ENCODE data around the gene TMEM129. TPM values are rescaled to one million over a fixed set of nuclear protein-coding genes. Genes with fewer than 3 reads are reported as not detected.

TMEM129 gene
- total and polyA plus RNA-seq, 12 donors: 28.1 to 45.6 (median 33.2) TPM

- ATAC-seq: no peak
- intact Hi-C loops (cut with DNase I): no loop called here
- H3K4me3 ChIP-seq: peak overlapping the region; percentile 70 to 98 (median 92)
- peaks cover 11 to 67% (median 36%) of the 10 kb centered on the region in 9 donors for H3K4me1 ChIP-seq
- H3K27me3 ChIP-seq: no peaks in the 10 kb centered on the region
- WGBS, 2 donors: 16 to 17% methylated on average over 22 of the region's 22 CpGs
- H3K36me3 ChIP-seq: peaks cover 0 to 28% (median 0%) of the 10 kb centered on the region in 9 donors
- H3K27ac ChIP-seq: peak overlapping the region; percentile 99 to 100 (median 100)
- no peak for DNase-seq
- TF ChIP-seq, protein P1, sequence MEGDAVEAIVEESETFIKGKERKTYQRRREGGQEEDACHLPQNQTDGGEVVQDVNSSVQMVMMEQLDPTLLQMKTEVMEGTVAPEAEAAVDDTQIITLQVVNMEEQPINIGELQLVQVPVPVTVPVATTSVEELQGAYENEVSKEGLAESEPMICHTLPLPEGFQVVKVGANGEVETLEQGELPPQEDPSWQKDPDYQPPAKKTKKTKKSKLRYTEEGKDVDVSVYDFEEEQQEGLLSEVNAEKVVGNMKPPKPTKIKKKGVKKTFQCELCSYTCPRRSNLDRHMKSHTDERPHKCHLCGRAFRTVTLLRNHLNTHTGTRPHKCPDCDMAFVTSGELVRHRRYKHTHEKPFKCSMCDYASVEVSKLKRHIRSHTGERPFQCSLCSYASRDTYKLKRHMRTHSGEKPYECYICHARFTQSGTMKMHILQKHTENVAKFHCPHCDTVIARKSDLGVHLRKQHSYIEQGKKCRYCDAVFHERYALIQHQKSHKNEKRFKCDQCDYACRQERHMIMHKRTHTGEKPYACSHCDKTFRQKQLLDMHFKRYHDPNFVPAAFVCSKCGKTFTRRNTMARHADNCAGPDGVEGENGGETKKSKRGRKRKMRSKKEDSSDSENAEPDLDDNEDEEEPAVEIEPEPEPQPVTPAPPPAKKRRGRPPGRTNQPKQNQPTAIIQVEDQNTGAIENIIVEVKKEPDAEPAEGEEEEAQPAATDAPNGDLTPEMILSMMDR (IDR thresholded peaks at IDR 0.05): no peak
- no peaks in the 10 kb centered on the region for H3K9me3 ChIP-seq
Observed at GRCh38 chr4:1711055-1711570, 10.0 kb downstream of the TMEM129 start.

DNA sequence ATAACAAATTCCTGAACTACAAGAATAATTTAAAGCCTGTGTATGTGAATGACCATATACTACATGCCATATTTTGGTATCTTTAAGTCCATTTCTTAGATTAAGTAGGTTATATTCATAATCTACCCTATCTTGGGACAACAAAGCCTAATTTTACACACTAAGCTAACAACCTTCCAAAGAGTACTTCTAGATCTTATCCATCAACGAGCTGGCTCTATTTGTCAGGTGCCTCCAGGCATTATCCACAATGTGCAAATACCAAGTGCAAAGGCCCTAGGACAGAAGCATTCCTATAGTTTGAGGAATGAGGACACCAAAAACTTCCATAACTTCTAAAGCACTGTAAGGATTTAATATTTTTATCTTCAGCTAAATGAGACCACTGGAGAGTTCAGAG is 12.5 kb downstream of the TMEM129 start:
- DNase-seq: no peak
- 28 to 44% methylated on average over 1 of the region's 1 CpG for WGBS, 2 donors
- intact Hi-C loops (cut with DNase I): no loop called here

DNA sequence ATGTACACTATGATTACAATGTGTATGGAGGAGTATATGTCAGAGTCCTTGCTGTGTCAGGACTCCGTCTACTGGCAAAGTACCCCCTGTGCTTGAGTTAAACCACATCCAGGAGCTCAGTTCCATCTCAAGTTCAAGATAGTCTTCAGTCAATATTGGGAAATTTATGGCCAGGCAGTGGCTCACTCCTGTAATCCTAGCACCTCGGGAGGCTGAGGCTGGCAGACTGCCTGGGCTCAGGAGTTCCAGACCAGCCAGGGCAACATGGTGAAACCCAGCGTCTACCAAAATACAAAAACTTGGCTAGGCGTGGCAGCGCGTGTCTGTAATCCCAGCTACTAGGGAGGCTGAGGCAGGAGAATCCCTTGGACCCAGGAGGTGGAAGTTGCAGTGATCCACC is 14.8 kb downstream of the TMEM129 start:
- no peak for DNase-seq
- intact Hi-C loops (cut with DNase I): no loop called here
- H3K4me1 ChIP-seq: peaks cover 5 to 39% (median 15%) of the 10 kb centered on the region in 9 donors
- H3K4me3 ChIP-seq: no peak overlapping the region
- H3K9me3 ChIP-seq: no peaks in the 10 kb centered on the region
- no peaks in the 10 kb centered on the region for H3K27me3 ChIP-seq
- peaks cover 0 to 67% (median 5%) of the 10 kb centered on the region in 9 donors for H3K36me3 ChIP-seq
- TF ChIP-seq, protein P1 (IDR thresholded peaks at IDR 0.05): no peak
- ATAC-seq: no peak
- no peak overlapping the region for H3K27ac ChIP-seq
- WGBS, 2 donors: 93 to 95% methylated on average over 6 of the region's 6 CpGs

More for the DNA sequence above, 12.5 kb downstream of the TMEM129 start:
- TF ChIP-seq, protein P1 (IDR thresholded peaks at IDR 0.05): no peak
- Histone ChIP-seq H3K27me3 (no peaks in the 10 kb centered on the region), H3K36me3 (peaks cover 0 to 45% (median under 1%) of the 10 kb centered on the region in 9 donors), H3K27ac (no peak overlapping the region), H3K4me1 (peaks cover 8 to 44% (median 22%) of the 10 kb centered on the region in 9 donors), H3K4me3 (no peak overlapping the region), H3K9me3 (no peaks in the 10 kb centered on the region)
- ATAC-seq: no peak

DNA sequence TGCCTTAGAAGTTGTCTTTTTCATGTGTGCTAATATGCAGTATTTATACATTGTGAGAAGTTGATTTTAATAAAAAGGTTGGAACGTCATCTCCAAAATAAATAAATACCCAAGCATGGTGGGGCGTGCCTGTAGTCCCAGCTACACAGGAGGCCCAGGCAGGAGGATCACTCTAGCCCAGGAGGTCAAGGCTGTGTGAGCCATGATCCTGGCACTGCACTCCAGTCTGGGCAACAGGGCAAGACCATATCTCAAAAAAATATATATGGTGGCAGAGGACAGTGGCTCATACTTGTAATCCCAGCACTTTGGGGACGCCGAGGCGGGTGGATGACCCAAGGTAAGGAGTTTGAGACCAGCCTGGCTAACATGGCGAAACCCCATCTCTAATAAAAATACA is 15.4 kb downstream of the TMEM129 start:
- DNase-seq (no peak), ATAC-seq (no peak)
- Histone ChIP-seq H3K4me3 (no peak overlapping the region), H3K27me3 (no peaks in the 10 kb centered on the region), H3K9me3 (no peaks in the 10 kb centered on the region), H3K4me1 (peaks cover 2 to 32% (median 9%) of the 10 kb centered on the region in 9 donors), H3K27ac (no peak overlapping the region), H3K36me3 (peaks cover 0 to 74% (median 5%) of the 10 kb centered on the region in 9 donors)
- 97 to 98% methylated on average over 6 of the region's 6 CpGs for WGBS, 2 donors
- TF ChIP-seq, protein P1 (IDR thresholded peaks at IDR 0.05): no peak
- intact Hi-C loops (cut with DNase I): no loop called here

Measured in heart right ventricle (tissue), 16 donors.